H1 (cell line): ENCODE data around the gene TIFAB. TPM values are rescaled to one million over a fixed set of nuclear protein-coding genes. Genes with fewer than 3 reads are reported as not detected.

Experiments used
- PHF8 ChIP-seq: fragments of 200-600 bp; sonication (generic); conservative IDR thresholded peaks from 2 replicates; pipeline ENCODE4 v1.7.1; 2012; ENCODE audit warnings: low read depth, mild to moderate bottlenecking, inconsistent platforms, low read length, moderate library complexity
- POLR2AphosphoS5 ChIP-seq: IDR thresholded peaks from 2 replicates; pipeline ENCODE4 v1.6.1; 2011; ENCODE audit warnings: low read depth, low read length
- POU5F1 ChIP-seq: IDR thresholded peaks from 2 replicates; pipeline ENCODE4 v1.6.1; 2011; ENCODE audit warnings: low read depth, mild to moderate bottlenecking, low read length, moderate library complexity
- RAD21 ChIP-seq, 2 experiments: IDR thresholded peaks in 1 of 2; conservative IDR thresholded peaks in 1 of 2; 2 replicates each; pipeline ENCODE4 v1.6.1; 2011; ENCODE audit warnings: low read depth in 2 of 2, low read length in 2 of 2, improper control_type of control experiment in 1 of 2, inconsistent platforms in 1 of 2, mild to moderate bottlenecking in 1 of 2, moderate library complexity in 1 of 2
- SP2 ChIP-seq: IDR thresholded peaks from 2 replicates; pipeline ENCODE4 v1.6.1; 2012; ENCODE audit warnings: mild to moderate bottlenecking, low read length, inconsistent platforms
- SUZ12 ChIP-seq: fragments of 200-600 bp; sonication (generic); IDR thresholded peaks from 2 replicates; pipeline ENCODE4 v1.6.1; 2012; ENCODE audit warnings: mild to moderate bottlenecking, inconsistent platforms, low read length, moderate library complexity, mixed read lengths
- ZNF274 ChIP-seq: IDR thresholded peaks from 2 replicates; pipeline ENCODE4 v1.7.0; 2012; ENCODE audit warnings: low read length, borderline replicate concordance; ENCODE audit errors: extremely low read depth
- polyA plus RNA-seq, 7 experiments: library from polyadenylated mRNA; depleted of rRNA in 3 of 7; stranded (reverse) in 5 of 7; unstranded in 2 of 7; fragments of >200 nt in 5 of 7; fragments of 200-250 nt in 2 of 7; gene quantifications; 1 replicate in 5 of 7; 2 replicates in 1 of 7; 4 replicates in 1 of 7; pipeline versions ENCODE4 v1.2.1 to v1.2.3, GENCODE V29; 2011 to 2013; ENCODE audit warnings: missing spikeins in 2 of 7, mixed read lengths in 2 of 7
- total RNA-seq: library from RNA; stranded (reverse); fragmentation: NEBNext Ultra II Directional; extraction: Animal tissue kit (Norgen Biotek cat#: 25700); gene quantifications from 2 replicates; pipeline ENCODE4 v1.2.1, GENCODE V29; 2021
- TF ChIP-seq, protein P1 (sequence below): fragments of 300-600 bp; sonication (generic); IDR thresholded peaks from 2 replicates; pipeline ENCODE4 v1.7.1; 2012; ENCODE audit warnings: low read length, moderate library complexity, mild to moderate bottlenecking, inconsistent platforms; ENCODE audit not compliant: insufficient replicate concordance
- TF ChIP-seq, protein P2 (sequence below): IDR thresholded peaks from 2 replicates; pipeline ENCODE4 v1.6.1; 2011; ENCODE audit warnings: low read length, improper control_type of control experiment
- TF ChIP-seq, protein P3 (sequence below): IDR thresholded peaks from 2 replicates; pipeline ENCODE4 v1.6.1; 2012; ENCODE audit warnings: inconsistent platforms

TIFAB gene
- total and polyA plus RNA-seq, 2 of the 8 experiments (the other 6 are each of a cell fraction or from before 2014, with no cell fraction given) = not detected

DNA sequence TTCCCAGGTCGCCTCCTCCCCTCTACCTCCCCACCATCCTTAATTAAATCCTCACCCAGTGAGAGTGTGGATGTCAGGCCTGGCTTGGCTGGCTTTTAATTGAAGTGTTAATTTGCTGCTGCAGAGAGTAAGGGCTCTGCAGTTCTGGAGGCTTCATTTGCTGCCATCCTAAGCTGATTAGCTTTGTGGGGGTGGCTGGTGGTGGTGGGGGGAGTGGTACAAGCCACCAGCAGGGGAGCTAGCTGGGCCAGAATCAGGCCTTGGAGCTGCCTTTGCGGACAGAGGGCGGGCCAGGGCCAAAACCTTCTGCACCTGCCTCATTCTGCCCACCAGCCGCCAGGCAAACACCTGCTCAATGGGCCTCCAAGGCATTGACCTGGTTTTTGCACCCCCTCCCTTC lies 26.8 kb upstream of the TIFAB start (continued):
- TF ChIP-seq, protein P1, sequence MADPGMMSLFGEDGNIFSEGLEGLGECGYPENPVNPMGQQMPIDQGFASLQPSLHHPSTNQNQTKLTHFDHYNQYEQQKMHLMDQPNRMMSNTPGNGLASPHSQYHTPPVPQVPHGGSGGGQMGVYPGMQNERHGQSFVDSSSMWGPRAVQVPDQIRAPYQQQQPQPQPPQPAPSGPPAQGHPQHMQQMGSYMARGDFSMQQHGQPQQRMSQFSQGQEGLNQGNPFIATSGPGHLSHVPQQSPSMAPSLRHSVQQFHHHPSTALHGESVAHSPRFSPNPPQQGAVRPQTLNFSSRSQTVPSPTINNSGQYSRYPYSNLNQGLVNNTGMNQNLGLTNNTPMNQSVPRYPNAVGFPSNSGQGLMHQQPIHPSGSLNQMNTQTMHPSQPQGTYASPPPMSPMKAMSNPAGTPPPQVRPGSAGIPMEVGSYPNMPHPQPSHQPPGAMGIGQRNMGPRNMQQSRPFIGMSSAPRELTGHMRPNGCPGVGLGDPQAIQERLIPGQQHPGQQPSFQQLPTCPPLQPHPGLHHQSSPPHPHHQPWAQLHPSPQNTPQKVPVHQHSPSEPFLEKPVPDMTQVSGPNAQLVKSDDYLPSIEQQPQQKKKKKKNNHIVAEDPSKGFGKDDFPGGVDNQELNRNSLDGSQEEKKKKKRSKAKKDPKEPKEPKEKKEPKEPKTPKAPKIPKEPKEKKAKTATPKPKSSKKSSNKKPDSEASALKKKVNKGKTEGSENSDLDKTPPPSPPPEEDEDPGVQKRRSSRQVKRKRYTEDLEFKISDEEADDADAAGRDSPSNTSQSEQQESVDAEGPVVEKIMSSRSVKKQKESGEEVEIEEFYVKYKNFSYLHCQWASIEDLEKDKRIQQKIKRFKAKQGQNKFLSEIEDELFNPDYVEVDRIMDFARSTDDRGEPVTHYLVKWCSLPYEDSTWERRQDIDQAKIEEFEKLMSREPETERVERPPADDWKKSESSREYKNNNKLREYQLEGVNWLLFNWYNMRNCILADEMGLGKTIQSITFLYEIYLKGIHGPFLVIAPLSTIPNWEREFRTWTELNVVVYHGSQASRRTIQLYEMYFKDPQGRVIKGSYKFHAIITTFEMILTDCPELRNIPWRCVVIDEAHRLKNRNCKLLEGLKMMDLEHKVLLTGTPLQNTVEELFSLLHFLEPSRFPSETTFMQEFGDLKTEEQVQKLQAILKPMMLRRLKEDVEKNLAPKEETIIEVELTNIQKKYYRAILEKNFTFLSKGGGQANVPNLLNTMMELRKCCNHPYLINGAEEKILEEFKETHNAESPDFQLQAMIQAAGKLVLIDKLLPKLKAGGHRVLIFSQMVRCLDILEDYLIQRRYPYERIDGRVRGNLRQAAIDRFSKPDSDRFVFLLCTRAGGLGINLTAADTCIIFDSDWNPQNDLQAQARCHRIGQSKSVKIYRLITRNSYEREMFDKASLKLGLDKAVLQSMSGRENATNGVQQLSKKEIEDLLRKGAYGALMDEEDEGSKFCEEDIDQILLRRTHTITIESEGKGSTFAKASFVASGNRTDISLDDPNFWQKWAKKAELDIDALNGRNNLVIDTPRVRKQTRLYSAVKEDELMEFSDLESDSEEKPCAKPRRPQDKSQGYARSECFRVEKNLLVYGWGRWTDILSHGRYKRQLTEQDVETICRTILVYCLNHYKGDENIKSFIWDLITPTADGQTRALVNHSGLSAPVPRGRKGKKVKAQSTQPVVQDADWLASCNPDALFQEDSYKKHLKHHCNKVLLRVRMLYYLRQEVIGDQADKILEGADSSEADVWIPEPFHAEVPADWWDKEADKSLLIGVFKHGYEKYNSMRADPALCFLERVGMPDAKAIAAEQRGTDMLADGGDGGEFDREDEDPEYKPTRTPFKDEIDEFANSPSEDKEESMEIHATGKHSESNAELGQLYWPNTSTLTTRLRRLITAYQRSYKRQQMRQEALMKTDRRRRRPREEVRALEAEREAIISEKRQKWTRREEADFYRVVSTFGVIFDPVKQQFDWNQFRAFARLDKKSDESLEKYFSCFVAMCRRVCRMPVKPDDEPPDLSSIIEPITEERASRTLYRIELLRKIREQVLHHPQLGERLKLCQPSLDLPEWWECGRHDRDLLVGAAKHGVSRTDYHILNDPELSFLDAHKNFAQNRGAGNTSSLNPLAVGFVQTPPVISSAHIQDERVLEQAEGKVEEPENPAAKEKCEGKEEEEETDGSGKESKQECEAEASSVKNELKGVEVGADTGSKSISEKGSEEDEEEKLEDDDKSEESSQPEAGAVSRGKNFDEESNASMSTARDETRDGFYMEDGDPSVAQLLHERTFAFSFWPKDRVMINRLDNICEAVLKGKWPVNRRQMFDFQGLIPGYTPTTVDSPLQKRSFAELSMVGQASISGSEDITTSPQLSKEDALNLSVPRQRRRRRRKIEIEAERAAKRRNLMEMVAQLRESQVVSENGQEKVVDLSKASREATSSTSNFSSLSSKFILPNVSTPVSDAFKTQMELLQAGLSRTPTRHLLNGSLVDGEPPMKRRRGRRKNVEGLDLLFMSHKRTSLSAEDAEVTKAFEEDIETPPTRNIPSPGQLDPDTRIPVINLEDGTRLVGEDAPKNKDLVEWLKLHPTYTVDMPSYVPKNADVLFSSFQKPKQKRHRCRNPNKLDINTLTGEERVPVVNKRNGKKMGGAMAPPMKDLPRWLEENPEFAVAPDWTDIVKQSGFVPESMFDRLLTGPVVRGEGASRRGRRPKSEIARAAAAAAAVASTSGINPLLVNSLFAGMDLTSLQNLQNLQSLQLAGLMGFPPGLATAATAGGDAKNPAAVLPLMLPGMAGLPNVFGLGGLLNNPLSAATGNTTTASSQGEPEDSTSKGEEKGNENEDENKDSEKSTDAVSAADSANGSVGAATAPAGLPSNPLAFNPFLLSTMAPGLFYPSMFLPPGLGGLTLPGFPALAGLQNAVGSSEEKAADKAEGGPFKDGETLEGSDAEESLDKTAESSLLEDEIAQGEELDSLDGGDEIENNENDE = no peak
- TF ChIP-seq SUZ12 (no peak), ZNF274 (no peak), POU5F1 (no peak), POLR2AphosphoS5 (no peak), RAD21 (IDR thresholded peaks at IDR 0.05 in 1 of 2, conservative IDR thresholded peaks at IDR 0.05 in 1 of 2; ENCODE audit: low read depth in 2 of 2, low read length in 2 of 2) (no peak), SP2 (no peak), PHF8 (no peak)
- TF ChIP-seq, protein P2, sequence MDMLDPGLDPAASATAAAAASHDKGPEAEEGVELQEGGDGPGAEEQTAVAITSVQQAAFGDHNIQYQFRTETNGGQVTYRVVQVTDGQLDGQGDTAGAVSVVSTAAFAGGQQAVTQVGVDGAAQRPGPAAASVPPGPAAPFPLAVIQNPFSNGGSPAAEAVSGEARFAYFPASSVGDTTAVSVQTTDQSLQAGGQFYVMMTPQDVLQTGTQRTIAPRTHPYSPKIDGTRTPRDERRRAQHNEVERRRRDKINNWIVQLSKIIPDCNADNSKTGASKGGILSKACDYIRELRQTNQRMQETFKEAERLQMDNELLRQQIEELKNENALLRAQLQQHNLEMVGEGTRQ = no peak
- TF ChIP-seq, protein P3, sequence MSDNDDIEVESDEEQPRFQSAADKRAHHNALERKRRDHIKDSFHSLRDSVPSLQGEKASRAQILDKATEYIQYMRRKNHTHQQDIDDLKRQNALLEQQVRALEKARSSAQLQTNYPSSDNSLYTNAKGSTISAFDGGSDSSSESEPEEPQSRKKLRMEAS = no peak
